Upper lobe of left lung (tissue), 4 donors: ENCODE data around the gene CEACAM5.

Source experiments
- CTCF ChIP-seq, 6 experiments: fragments of 450-650 bp in 4 of 6; fragments of 200-600 bp in 2 of 6; sonication (generic) in 2 of 6; IDR thresholded peaks; one replicate each; pipeline ENCODE4 v1.5.1; 2016 to 2019; ENCODE audit warnings: antibody characterized with exemption in 6 of 6
- EP300 ChIP-seq, 4 donors: sonication (generic); formaldehyde crosslinking; IDR thresholded peaks; one replicate each; pipeline ENCODE4 v1.5.1; 2017; ENCODE audit warnings: antibody characterized with exemption in 4 of 4, control low read depth in 2 of 4
- POLR2A ChIP-seq, 4 donors: fragments of 450-650 bp; IDR thresholded peaks; one replicate each; pipeline ENCODE4 v1.5.1; 2016 to 2017; ENCODE audit warnings: antibody characterized with exemption in 4 of 4, mild to moderate bottlenecking in 2 of 4
- POLR2AphosphoS5 ChIP-seq, 2 donors: sonication (generic); formaldehyde crosslinking; IDR thresholded peaks; one replicate each; pipeline ENCODE4 v1.5.1; 2017; ENCODE audit warnings: antibody characterized with exemption in 2 of 2

GRCh38 chr19:41694831-41695635, 13.4 kb upstream of the CEACAM5 start:
- no peak for TF ChIP-seq CTCF (IDR thresholded peaks at IDR 0.05)
- no peak for TF ChIP-seq POLR2A (IDR thresholded peaks at IDR 0.05)
- TF ChIP-seq POLR2AphosphoS5 (IDR thresholded peaks at IDR 0.05): no peak
- no peak for TF ChIP-seq EP300 (IDR thresholded peaks at IDR 0.05)
